ENCODE results near the gene ELMOD3. TPM values are rescaled to one million over a fixed set of nuclear protein-coding genes. Genes with fewer than 3 reads are reported as not detected.
A peak's percentile ranks its signal among the peaks of the same experiment; 100 is the strongest.

ELMOD3 gene
- total and polyA plus RNA-seq, 9 of the 15 experiments (the other 6 are each of a cell fraction or from before 2014, with no cell fraction given), result 2.7 to 18.7 (median 11.6) TPM

DNA sequence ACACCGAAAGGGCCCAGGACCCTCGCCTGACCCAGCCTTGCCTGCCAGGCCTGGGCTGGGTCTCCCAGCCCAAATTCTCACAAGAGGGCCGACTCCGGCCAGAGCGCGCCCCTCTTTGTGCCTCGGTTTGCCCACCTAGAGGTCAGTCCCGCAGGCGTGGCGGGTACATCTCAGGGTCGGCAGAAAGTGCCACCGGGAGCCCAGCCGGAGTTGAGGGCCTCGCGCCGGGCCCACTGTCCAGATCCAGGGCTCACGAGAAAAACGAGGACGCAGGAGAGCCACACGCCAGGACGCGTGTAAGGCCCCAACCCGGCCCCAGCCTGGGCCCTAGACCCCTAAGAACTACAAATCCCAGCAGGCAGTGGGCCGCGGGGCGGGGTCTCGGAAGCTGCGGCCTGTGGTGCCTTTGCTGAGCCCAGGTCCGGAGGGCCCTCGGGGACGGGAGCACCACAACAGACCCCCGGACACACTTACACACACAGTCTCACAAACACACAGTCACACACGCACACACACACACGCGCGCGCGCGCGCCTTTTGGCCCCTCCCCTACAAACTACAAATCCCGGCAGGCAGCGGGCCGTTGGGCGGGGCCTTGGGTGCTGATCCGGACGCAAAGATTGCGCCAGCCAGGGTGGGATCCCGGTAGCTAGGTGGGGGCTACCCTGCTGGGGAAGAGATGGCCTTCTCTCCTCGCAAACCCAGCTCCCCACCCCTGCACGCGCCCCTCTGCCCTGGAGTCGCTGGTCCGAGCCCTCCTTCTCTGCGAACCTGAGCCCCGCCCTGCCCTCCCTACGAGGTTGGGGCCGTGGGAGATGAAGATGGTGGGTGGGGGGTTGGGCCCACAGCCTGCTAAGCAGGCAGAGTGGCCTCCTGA lies 63.8 kb downstream of the ELMOD3 start, which contains the start of gene SH2D6 (continued):
- TF ChIP-seq, protein P1, sequence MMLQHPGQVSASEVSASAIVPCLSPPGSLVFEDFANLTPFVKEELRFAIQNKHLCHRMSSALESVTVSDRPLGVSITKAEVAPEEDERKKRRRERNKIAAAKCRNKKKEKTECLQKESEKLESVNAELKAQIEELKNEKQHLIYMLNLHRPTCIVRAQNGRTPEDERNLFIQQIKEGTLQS (IDR thresholded peaks at IDR 0.05), result peak; percentile 51; the same call in 1 of the 2 replicates
- TF ChIP-seq, protein P1 (CRISPR knock-in tag; conservative IDR thresholded peaks at IDR 0.05), result no peak; the same call in none of the 2 replicates
- TF ChIP-seq ETV6 (IDR thresholded peaks at IDR 0.05; ENCODE audit: borderline replicate concordance in 1 of 2, low read depth in 2 of 2, low read length in 1 of 2), result no peak
- TF ChIP-seq ETV6 (CRISPR knock-in tag; IDR thresholded peaks at IDR 0.05; ENCODE audit: borderline replicate concordance), result no peak
- TF ChIP-seq ZNF592 (IDR thresholded peaks at IDR 0.05), result peak; percentile 97
- peak; percentile 86 to 89 for TF ChIP-seq NRF1 (conservative IDR thresholded peaks at IDR 0.05 in 1 of 2, IDR thresholded peaks at IDR 0.05 in 1 of 2)
- TF ChIP-seq ZKSCAN1 (IDR thresholded peaks at IDR 0.05; ENCODE audit: low read depth, low read length), result peak; percentile 52; the same call in 1 of the 2 replicates
- TF ChIP-seq GABPA (tag; conservative IDR thresholded peaks at IDR 0.05; ENCODE audit: low read depth), result peak; percentile 68
- TF ChIP-seq, protein P2, sequence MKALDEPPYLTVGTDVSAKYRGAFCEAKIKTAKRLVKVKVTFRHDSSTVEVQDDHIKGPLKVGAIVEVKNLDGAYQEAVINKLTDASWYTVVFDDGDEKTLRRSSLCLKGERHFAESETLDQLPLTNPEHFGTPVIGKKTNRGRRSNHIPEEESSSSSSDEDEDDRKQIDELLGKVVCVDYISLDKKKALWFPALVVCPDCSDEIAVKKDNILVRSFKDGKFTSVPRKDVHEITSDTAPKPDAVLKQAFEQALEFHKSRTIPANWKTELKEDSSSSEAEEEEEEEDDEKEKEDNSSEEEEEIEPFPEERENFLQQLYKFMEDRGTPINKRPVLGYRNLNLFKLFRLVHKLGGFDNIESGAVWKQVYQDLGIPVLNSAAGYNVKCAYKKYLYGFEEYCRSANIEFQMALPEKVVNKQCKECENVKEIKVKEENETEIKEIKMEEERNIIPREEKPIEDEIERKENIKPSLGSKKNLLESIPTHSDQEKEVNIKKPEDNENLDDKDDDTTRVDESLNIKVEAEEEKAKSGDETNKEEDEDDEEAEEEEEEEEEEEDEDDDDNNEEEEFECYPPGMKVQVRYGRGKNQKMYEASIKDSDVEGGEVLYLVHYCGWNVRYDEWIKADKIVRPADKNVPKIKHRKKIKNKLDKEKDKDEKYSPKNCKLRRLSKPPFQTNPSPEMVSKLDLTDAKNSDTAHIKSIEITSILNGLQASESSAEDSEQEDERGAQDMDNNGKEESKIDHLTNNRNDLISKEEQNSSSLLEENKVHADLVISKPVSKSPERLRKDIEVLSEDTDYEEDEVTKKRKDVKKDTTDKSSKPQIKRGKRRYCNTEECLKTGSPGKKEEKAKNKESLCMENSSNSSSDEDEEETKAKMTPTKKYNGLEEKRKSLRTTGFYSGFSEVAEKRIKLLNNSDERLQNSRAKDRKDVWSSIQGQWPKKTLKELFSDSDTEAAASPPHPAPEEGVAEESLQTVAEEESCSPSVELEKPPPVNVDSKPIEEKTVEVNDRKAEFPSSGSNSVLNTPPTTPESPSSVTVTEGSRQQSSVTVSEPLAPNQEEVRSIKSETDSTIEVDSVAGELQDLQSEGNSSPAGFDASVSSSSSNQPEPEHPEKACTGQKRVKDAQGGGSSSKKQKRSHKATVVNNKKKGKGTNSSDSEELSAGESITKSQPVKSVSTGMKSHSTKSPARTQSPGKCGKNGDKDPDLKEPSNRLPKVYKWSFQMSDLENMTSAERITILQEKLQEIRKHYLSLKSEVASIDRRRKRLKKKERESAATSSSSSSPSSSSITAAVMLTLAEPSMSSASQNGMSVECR (CRISPR knock-in tag; IDR thresholded peaks at IDR 0.05), result no peak; the same call in 1 of the 2 replicates
- no peak for TF ChIP-seq ELF4 (CRISPR knock-in tag; IDR thresholded peaks at IDR 0.05)
- TF ChIP-seq IRF9 (tag; IDR thresholded peaks at IDR 0.05), result no peak
- peak; percentile 77; the same call in 1 of the 2 replicates for TF ChIP-seq DMBX1 (CRISPR knock-in tag; IDR thresholded peaks at IDR 0.05; ENCODE audit: borderline replicate concordance)
- TF ChIP-seq FIP1L1 (IDR thresholded peaks at IDR 0.05; ENCODE audit: low read depth, low read length, poor library complexity, severe bottlenecking), result peak; percentile 80
- TF ChIP-seq U2AF1 (optimal IDR thresholded peaks at IDR 0.05; ENCODE audit: low read depth, low read length), result peak; percentile 76
- TF ChIP-seq ZNF24 (IDR thresholded peaks at IDR 0.05), result 0 out of 2 replicates have a peak, but pooled peaks have one; percentile 15
- 0 out of 2 replicates have a peak, but pooled peaks have one; percentile 81 for TF ChIP-seq ZFPM2 (CRISPR knock-in tag; IDR thresholded peaks at IDR 0.05)

Measured in K562 (cell line).